HG03460 (cell line): ENCODE results near the gene RSKR.
"Not testable (repeated sequence)": the region's sequence is repeated elsewhere in the genome, so short reads cannot be mapped to it uniquely, and the experiment has no call there.

Experiments used
- ATAC-seq: cut with Tn5 transposase; IDR thresholded peaks from one replicate; pipeline ENCODE4 v1.9.1; 2021; ENCODE audit not compliant: unreplicated experiment

RSKR gene

GRCh38 chr17:28624148-28624547, 10.2 kb upstream of the RSKR start:
- no peak for ATAC-seq

- no peak for ATAC-seq
Observed at GRCh38 chr17:28623696-28624095, 9.7 kb upstream of the RSKR start.

- no peak for ATAC-seq
Observed at GRCh38 chr17:28622186-28622585, 8.2 kb upstream of the RSKR start.

- ATAC-seq: no peak
Observed at GRCh38 chr17:28620010-28620409, 6.0 kb upstream of the RSKR start.

- no peak for ATAC-seq
Observed at GRCh38 chr17:28618464-28618863, 4.5 kb upstream of the RSKR start.

- no peak for ATAC-seq
Observed at GRCh38 chr17:28616281-28616680, 2.3 kb upstream of the RSKR start.

- ATAC-seq: no peak
Observed at GRCh38 chr17:28615260-28615940, 1.4 kb upstream of the RSKR start.

- ATAC-seq: no peak
Observed at GRCh38 chr17:28612936-28613872, 781 bp downstream of the RSKR start.

- ATAC-seq: no peak
Observed at GRCh38 chr17:28612531-28612930, 1.5 kb downstream of the RSKR start.

- ATAC-seq: no peak
Observed at GRCh38 chr17:28610376-28610775, 3.6 kb downstream of the RSKR start.

GRCh38 chr17:28604031-28604430, 10.0 kb downstream of the RSKR start:
- ATAC-seq: not testable (repeated sequence)

- ATAC-seq: peak; percentile 41
Observed at GRCh38 chr17:28599311-28600184, 14.4 kb downstream of the RSKR start.

- ATAC-seq: peak; percentile 82
Observed at GRCh38 chr17:28598799-28599310, 15.1 kb downstream of the RSKR start, which contains the start of gene SPAG5. TSS of gene SPAG5 (minus strand) at chr17:28599025. CDS start at chr17:28598946, 79 bp downstream.

- ATAC-seq: no peak
Observed at GRCh38 chr17:28598389-28598788, 15.6 kb downstream of the RSKR start.

GRCh38 chr17:28597606-28598383, 16.2 kb downstream of the RSKR start:
- ATAC-seq: no peak

GRCh38 chr17:28592260-28592659, 21.7 kb downstream of the RSKR start:
- ATAC-seq: no peak

- no peak for ATAC-seq
Observed at GRCh38 chr17:28585851-28586250, 28.1 kb downstream of the RSKR start.

GRCh38 chr17:28584434-28584833, 29.6 kb downstream of the RSKR start:
- no peak for ATAC-seq

- no peak for ATAC-seq
Observed at GRCh38 chr17:28582513-28582912, 31.5 kb downstream of the RSKR start.

GRCh38 chr17:28580959-28581358, 33.0 kb downstream of the RSKR start:
- no peak for ATAC-seq
